Hepatocyte (in vitro differentiated cells): Measurements from ENCODE around the gene TRAPPC14.

ENCODE experiments used
- CTCF ChIP-seq: fragments of 200-600 bp; sonication (generic); IDR thresholded peaks from 2 replicates; pipeline ENCODE4 v1.5.1; 2016; ENCODE audit warnings: antibody characterized with exemption, mild to moderate bottlenecking; ENCODE audit not compliant: poor library complexity
- EZH2 ChIP-seq: fragments of 200-600 bp; sonication (generic); IDR thresholded peaks from 2 replicates; pipeline ENCODE4 v1.6.1; 2016; ENCODE audit warnings: antibody characterized with exemption, mild to moderate bottlenecking, borderline replicate concordance
- EZH2phosphoT487 ChIP-seq: fragments of 200-600 bp; sonication (generic); IDR thresholded peaks from one replicate; pipeline ENCODE4 v1.6.1; 2018; ENCODE audit warnings: antibody characterized with exemption, mild to moderate bottlenecking, low read depth, moderate library complexity; ENCODE audit not compliant: unreplicated experiment, severe bottlenecking

GRCh38 chr7:100163006-100163531 lies 4.5 kb upstream of the TRAPPC14 start:
- TF ChIP-seq EZH2 (no peak), CTCF (no peak), EZH2phosphoT487 (no peak)
